GM23248 (cell line): Measurements from ENCODE around the gene TFF1. TPM values are rescaled to one million over a fixed set of nuclear protein-coding genes. Genes with fewer than 3 reads are reported as not detected.

Experiments used
- DNase-seq: peaks from one replicate; pipeline ENCODE4 v3.0.0-alpha.2; 2015
- H2AFZ ChIP-seq: fragments of 200-600 bp; sonication (generic); 2 replicates; pipeline ENCODE4 v1.6.1; 2016; ENCODE audit warnings: antibody characterized with exemption
- H3F3A ChIP-seq: fragments of 200-600 bp; sonication (generic); 2 replicates; pipeline ENCODE4 v1.6.1; 2016; ENCODE audit warnings: mild to moderate bottlenecking, antibody characterized with exemption, mixed run types; ENCODE audit not compliant: insufficient read depth
- H3K27ac ChIP-seq: fragments of 200-600 bp; sonication (generic); 2 replicates; pipeline ENCODE4 v1.5.1; 2016; ENCODE audit warnings: mild to moderate bottlenecking
- H3K27me3 ChIP-seq: fragments of 200-600 bp; sonication (generic); replicated peaks from 2 replicates; pipeline ENCODE4 v1.6.1; 2016; ENCODE audit warnings: mild to moderate bottlenecking; ENCODE audit not compliant: insufficient read depth
- H3K36me3 ChIP-seq: fragments of 200-600 bp; sonication (generic); 2 replicates; pipeline ENCODE4 v1.6.1; 2016; ENCODE audit warnings: low read depth, mild to moderate bottlenecking
- H3K4me1 ChIP-seq: fragments of 200-600 bp; sonication (generic); 2 replicates; pipeline ENCODE4 v1.6.1; 2016; ENCODE audit warnings: mild to moderate bottlenecking; ENCODE audit not compliant: insufficient read depth
- H3K4me2 ChIP-seq: fragments of 200-600 bp; sonication (generic); one replicate; pipeline ENCODE4 v1.6.1; 2016; ENCODE audit warnings: mild to moderate bottlenecking; ENCODE audit not compliant: unreplicated experiment
- H3K4me3 ChIP-seq: fragments of 200-600 bp; sonication (generic); 2 replicates; pipeline ENCODE4 v1.5.1; 2016; ENCODE audit warnings: mild to moderate bottlenecking
- H3K79me2 ChIP-seq: fragments of 200-600 bp; sonication (generic); 2 replicates; pipeline ENCODE4 v1.6.1; 2016; ENCODE audit warnings: mild to moderate bottlenecking; ENCODE audit not compliant: insufficient read depth
- H3K9ac ChIP-seq: fragments of 200-600 bp; sonication (generic); 2 replicates; pipeline ENCODE4 v1.6.1; 2016; ENCODE audit warnings: mild to moderate bottlenecking
- H3K9me2 ChIP-seq: fragments of 200-600 bp; sonication (generic); 2 replicates; pipeline ENCODE4 v1.6.1; 2016; ENCODE audit warnings: mixed run types, mild to moderate bottlenecking, moderate library complexity; ENCODE audit not compliant: insufficient read depth
- H3K9me3 ChIP-seq: fragments of 200-600 bp; sonication (generic); one replicate; pipeline ENCODE4 v1.6.1; 2017; ENCODE audit warnings: low read depth
- H4K20me1 ChIP-seq: fragments of 200-600 bp; sonication (generic); 2 replicates; pipeline ENCODE4 v1.6.0; 2016; ENCODE audit not compliant: insufficient read depth
- EZH2 ChIP-seq: fragments of 200-600 bp; sonication (generic); IDR thresholded peaks from 2 replicates; pipeline ENCODE4 v1.6.1; 2018; ENCODE audit warnings: antibody characterized with exemption, mild to moderate bottlenecking; ENCODE audit not compliant: insufficient read depth, poor library complexity, severe bottlenecking
- EZH2phosphoT487 ChIP-seq: fragments of 200-600 bp; sonication (generic); IDR thresholded peaks from 2 replicates; pipeline ENCODE4 v1.6.1; 2018; ENCODE audit warnings: antibody characterized with exemption, moderate library complexity, mild to moderate bottlenecking, low read depth; ENCODE audit not compliant: insufficient read depth
- WGBS, 2 experiments: methylation state at CpG; one replicate each; pipeline ENCODE4 v1.1.6; 2015 to 2017; ENCODE audit warnings: low lambda C conversion rate in 2 of 2, low coverage in 1 of 2; ENCODE audit errors: missing lambda C conversion rate in 2 of 2; 5-methylcytosine and 5-hydroxymethylcytosine counted together
- in situ Hi-C: fragments of 300-500 bp; cut with MboI; formaldehyde crosslinking; loops from 2 replicates; pipeline ENCODE4 v1.15.0; 2020
- polyA plus RNA-seq: library from polyadenylated mRNA; unstranded; fragments of >200 nt; fragmentation: Nextera tagmentation; extraction: Ambion mirVana; gene quantifications from 2 replicates; pipeline ENCODE4 v1.2.1, GENCODE V29; 2016
- total RNA-seq: library from RNA; depleted of rRNA; stranded (reverse); fragments of >200 nt; shearing (Covaris generic); gene quantifications from 2 replicates; pipeline ENCODE4 v1.2.3, GENCODE V29; 2014

The TFF1 gene
- total and polyA plus RNA-seq, 2 experiments from 2014 or later, result not detected

DNA sequence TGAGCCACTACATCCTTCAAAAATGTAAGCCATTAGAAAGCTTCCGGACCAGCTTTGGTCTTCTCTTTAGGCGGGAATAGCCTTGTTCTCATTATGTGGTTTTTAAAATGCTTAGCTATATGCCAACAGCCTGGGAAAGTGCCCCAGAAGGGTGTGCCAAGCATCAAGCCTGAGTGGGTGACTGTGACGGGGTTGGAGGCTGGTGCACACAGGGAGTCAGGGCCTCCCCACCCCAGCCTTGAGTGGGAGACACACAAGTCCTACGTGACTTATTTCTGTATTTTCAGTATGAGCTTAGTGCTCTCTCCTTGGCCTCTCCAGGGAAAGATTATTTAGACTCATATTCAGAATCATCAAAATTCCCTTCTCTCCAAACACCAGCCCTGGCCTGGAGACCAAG is 47.2 kb upstream of the TFF1 start:
- Histone ChIP-seq H3K27ac (no peak overlapping the region), H3K9me3 (no peaks in the 10 kb centered on the region), H3K9me2 (no peaks in the 10 kb centered on the region), H3K4me1 (no peaks in the 10 kb centered on the region), H3K79me2 (no peaks in the 10 kb centered on the region), H3K27me3 (no peaks in the 10 kb centered on the region; the same call in 1 of the 2 replicates), H3K36me3 (no peaks in the 10 kb centered on the region), H2AFZ (no peak overlapping the region), H3F3A (no peaks in the 10 kb centered on the region), H4K20me1 (no peaks in the 10 kb centered on the region), H3K4me3 (no peak overlapping the region), H3K4me2 (no peak overlapping the region), H3K9ac (no peak overlapping the region)
- no peak for TF ChIP-seq EZH2phosphoT487
- no peak for TF ChIP-seq EZH2
- no peak for DNase-seq
- WGBS, 2 experiments, result 36 to 38% methylated on average over 4 of the region's 4 CpGs
- in situ Hi-C loops, result no loop called here

DNA sequence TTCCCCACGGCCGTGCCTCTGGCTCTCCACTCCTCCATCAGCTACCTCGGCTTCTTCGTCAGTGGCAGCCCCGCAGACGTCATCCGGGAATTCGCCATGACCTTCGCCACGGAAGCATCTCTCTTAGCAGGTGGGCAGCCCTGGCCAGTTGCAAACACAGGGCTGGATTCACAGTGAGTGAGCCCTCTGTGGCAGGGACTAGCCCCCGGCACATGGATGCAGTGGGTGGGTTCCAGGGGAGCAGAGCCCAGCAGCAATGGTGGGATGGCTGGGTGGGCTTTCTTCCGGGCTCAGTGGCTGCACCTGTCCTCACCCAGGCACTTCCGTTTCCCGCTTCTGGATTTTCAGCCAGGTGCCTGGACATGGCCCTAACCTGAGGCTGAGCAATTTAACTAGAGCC is 46.8 kb upstream of the TFF1 start:
- Histone ChIP-seq H3K4me3 (no peak overlapping the region), H2AFZ (no peak overlapping the region), H3K79me2 (no peaks in the 10 kb centered on the region), H3K27me3 (no peaks in the 10 kb centered on the region; the same call in 1 of the 2 replicates), H3K9me3 (no peaks in the 10 kb centered on the region), H3K36me3 (no peaks in the 10 kb centered on the region), H3K27ac (no peak overlapping the region), H3K4me1 (no peaks in the 10 kb centered on the region), H3K9me2 (no peaks in the 10 kb centered on the region), H3K9ac (no peak overlapping the region), H3K4me2 (no peak overlapping the region), H3F3A (no peaks in the 10 kb centered on the region), H4K20me1 (no peaks in the 10 kb centered on the region)
- in situ Hi-C loops, result no loop called here
- 64 to 67% methylated on average over 14 of the region's 14 CpGs for WGBS, 2 experiments
- DNase-seq, result no peak
- no peak for TF ChIP-seq EZH2phosphoT487
- TF ChIP-seq EZH2, result no peak

DNA sequence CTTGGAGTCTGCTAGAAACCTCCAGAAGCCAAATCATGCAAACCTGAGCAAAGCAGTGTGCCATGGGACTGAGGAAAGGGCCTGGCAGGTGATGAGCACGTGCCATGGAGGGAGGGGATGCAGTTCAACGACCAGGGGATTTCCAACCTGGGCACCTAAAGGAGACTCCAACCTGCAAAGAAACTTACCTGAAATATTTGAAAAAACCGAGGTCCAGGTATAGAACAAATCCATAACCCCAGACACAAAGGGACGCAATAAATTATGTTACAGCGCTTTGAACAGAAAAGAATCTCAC is 46.2 kb upstream of the TFF1 start:
- Histone ChIP-seq H3K27me3 (no peaks in the 10 kb centered on the region; the same call in none of the 2 replicates), H3K4me3 (no peak overlapping the region)

GRCh38 chr21:42411891-42412635 is 45.7 kb upstream of the TFF1 start:
- H2AFZ ChIP-seq, result no peak overlapping the region
- no peak overlapping the region for H3K27ac ChIP-seq

More for the DNA sequence above, 46.2 kb upstream of the TFF1 start:
- no peaks in the 10 kb centered on the region for H3K9me2 ChIP-seq
- H3K79me2 ChIP-seq, result no peaks in the 10 kb centered on the region
- in situ Hi-C loops, result no loop called here
- H3K9me3 ChIP-seq, result no peaks in the 10 kb centered on the region
- no peaks in the 10 kb centered on the region for H3K36me3 ChIP-seq
- no peak overlapping the region for H2AFZ ChIP-seq
- 46 to 49% methylated on average over 5 of the region's 5 CpGs for WGBS, 2 experiments
- no peak overlapping the region for H3K9ac ChIP-seq
- no peak for DNase-seq
- no peak overlapping the region for H3K4me2 ChIP-seq
- H3K4me1 ChIP-seq, result no peaks in the 10 kb centered on the region
- TF ChIP-seq EZH2 (no peak), EZH2phosphoT487 (no peak)
- H3F3A ChIP-seq, result no peaks in the 10 kb centered on the region
- H4K20me1 ChIP-seq, result no peaks in the 10 kb centered on the region
- no peak overlapping the region for H3K27ac ChIP-seq

More at GRCh38 chr21:42411891-42412635, 45.7 kb upstream of the TFF1 start:
- TF ChIP-seq EZH2, result no peak
- no peak for TF ChIP-seq EZH2phosphoT487
- Histone ChIP-seq H3K79me2 (no peaks in the 10 kb centered on the region), H3K4me1 (no peaks in the 10 kb centered on the region), H3K27me3 (no peaks in the 10 kb centered on the region; the same call in none of the 2 replicates), H4K20me1 (no peaks in the 10 kb centered on the region), H3K4me3 (no peak overlapping the region), H3K9ac (no peak overlapping the region), H3F3A (no peaks in the 10 kb centered on the region), H3K4me2 (no peak overlapping the region), H3K9me3 (no peaks in the 10 kb centered on the region), H3K9me2 (no peaks in the 10 kb centered on the region), H3K36me3 (no peaks in the 10 kb centered on the region)
- WGBS, 2 experiments, result 18 to 27% methylated on average over 21 of the region's 21 CpGs
- in situ Hi-C loops, result no loop called here
- no peak for DNase-seq
